Measurements from ENCODE around the gene SIN3A.
"Not testable (repeated sequence)": the region's sequence is repeated elsewhere in the genome, so short reads cannot be mapped to it uniquely, and the experiment has no call there.

Gene SIN3A

DNA sequence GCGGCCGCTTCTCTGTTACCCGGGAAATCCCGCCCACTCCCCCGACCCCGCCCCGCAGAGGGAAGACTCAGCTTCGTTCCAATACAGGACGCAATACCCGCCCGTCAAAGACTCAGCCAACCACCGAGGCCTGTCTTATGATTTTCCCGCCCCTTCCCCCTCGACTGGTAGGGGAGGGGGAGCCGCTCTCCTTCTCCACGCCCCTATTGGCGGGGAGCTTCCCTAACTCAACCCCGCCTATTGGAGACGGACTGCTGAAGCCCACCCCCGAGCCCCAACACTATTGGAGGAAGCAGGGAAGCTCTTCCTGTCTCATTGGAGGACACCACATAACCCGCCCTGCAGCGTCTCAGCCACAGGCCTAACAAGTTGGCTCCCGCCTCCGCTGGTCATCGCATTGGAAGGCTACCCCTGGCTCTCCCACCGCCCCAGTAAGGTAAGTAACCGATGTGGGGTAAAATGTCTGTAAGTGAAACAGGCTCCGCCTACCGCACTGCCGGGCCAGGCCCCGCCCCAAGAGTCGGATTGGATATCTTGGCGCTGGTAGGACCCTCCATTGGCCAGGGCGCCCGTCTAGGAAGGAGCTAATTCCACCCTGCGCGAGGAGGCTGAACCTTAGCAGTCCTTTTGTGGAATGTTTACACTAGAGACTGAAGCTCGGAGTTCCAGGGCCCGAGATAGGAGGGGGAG is at the start of gene SIN3A:
Gene SIN3A, minus strand, starts transcription at position 17 of the 690 bp plus-strand sequence. CDS start 21,315 bp downstream, outside the sequence.
- peak; percentile 100 for DNase-seq

DNA sequence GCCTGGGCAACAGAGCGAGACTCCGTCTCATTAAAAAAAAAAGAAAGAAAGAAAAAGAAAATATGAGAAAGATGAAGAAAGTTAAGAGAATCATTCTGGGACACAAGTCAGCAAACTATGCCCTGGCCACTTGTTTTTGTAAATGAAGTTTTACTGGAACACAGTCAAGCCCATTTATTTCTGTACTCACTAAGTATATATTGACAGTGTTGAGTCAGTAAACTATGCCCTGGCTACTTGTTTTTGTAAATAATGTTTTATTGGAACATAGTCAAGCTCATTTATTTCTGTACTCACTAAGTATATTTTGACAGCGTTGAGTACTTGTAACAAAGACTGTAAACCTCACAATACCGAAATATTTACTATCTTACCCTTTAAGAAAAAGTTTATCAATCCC is 42.2 kb upstream of the SIN3A start:
- no peak for DNase-seq

DNA sequence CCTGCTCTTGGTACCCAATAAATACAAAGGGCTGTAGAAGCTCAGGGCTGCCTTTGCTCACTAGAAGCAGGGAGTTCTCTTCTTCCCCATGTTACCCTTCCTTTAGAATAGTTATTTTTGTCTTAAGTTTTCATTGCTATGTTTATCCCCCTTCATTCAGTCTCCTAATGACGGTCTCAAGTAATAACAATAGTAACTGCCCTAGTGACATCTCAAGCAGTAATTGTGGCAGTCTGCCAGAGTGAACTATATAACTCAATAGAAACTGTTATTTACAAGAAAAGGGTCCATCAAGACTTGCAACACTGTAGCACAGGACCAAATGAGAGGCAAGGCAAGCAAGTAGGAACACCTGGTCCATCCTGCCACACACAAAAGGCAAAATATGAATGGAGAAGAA is 32.5 kb upstream of the SIN3A start:
- no peak for DNase-seq

- not testable (repeated sequence) for DNase-seq
Observed at GRCh38 chr15:75483556-75483955, 32.1 kb upstream of the SIN3A start.

DNA sequence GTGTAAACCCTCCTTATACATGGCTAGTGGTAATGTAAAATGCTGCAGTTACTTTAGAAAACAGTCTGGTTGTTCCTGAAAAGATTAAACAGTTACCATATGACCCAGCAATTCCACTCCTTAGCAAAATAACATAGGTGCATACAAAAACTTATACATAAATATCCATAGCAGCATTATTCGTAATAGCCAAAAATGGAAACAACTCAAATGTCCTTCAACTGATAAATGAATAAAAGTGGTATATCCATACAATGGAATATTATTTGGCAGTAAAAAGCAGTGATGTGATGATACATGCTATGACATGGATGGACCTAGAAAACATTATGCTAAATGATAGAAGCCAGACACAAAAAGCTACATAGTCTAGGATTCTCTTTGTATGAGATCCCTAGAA is 31.6 kb upstream of the SIN3A start:
- no peak for DNase-seq

- not testable (repeated sequence) for DNase-seq
Observed at GRCh38 chr15:75480463-75480862, 29.0 kb upstream of the SIN3A start.

DNA sequence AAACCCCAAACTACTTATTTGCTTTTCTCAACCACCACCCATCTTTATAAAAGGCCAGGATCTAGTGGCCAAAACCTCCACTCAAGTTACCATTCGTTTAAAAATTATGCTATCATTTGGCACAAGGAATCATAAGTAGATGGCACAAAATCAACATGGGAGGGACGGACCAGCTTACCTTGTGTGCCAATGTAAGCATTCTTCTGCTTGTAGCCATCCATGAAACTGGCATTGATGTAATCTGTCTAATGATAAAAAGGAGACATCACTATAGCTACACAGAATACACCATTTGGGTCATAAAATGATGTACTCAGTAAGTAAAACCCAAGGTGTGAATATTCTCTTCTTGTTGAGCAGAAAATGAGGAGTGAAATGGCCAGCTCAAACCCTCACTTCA is 28.2 kb upstream of the SIN3A start:
- DNase-seq: no peak

DNA sequence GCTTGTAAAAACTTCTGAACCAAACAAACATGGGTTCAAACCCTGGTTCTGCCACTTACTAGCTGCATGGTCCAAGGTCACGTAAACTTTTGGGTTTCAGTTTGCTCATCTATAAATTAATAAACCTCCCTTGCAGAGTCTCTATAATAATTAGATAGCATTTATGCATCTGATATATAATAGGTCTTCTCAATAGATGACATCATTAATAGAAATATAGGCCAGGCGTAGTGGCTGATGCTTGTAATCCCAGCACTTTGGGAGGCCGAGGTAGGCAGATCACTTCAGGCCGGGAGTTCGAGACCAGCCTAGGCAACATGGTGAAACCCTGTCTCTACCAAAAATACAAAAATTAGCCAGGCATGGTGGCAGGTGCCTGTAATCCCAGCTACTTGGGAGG is 25.6 kb upstream of the SIN3A start:
- not testable (repeated sequence) for DNase-seq

DNA sequence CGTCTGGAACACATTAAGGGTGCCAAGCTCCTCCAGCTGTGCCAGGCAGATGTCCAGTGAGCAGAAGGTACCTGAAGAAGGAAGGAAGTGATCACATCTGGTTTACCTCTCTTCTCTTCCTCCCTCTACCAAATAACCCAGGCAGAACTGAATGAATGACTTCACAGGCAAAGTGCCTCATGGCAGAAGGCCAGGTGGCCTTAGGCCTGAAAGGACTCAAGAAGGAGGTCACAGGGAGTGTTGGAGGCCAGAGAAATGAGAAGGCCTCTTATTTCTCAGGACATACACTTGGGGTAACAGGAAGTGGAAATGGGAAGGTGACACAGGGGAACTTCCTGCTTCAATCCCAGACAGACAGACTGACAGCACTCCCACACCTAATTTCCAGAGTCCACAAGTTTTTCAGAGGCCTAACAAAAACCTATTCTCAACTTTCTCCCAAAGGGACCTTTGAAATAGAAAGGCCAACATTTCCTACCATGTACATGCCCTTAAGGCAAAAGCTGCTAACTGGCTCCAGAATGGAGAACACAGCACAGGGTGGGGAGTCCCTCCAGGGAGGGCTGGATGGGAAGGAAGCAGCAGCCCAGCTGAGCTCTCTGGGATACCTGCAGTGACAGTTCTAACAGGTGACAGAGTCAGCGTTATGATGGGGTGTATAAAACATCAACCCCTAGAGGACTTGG is 17.6 kb upstream of the SIN3A start:
- DNase-seq: no peak

DNA sequence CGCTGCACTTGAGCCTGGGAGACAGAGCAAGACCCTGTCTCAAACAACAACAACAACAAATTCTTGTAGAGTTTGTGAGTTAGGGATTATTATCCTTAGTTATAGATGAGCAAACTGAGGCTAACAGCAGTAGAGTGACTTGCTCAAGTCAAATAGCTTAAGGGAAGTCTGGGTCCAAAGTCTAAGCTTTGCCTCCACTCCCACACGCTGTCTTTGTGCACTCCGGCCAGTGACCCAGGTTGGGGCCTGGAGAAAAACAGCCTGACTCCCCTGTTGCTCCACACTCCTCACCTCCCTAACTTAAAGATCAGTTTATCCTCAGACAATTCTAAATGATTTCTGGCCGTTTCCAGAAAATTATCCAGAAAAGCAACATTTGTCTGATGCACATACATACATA is 9.2 kb upstream of the SIN3A start:
- DNase-seq: no peak

DNA sequence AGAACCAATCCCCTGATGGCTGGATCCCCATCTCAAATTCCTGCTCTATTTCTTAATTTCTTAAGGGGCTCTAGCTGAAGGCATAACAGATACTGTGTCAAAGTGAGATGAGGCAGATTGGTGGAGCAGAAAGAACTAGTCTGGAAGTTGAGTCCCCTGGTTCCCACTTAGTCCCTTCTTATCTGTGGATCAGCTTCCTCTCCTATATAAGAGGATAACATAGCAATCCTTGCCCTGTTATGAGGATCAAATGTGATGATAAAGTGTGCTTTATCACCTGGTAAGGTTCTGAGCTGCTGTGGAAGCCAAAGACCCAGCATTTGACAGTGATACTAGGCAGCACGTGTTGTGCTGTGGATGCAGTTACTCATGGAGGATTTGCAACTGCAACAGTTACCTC is 8.1 kb upstream of the SIN3A start:
- no peak for DNase-seq

GRCh38 chr15:75456710-75457109 is 5.2 kb upstream of the SIN3A start:
- DNase-seq: no peak

DNA sequence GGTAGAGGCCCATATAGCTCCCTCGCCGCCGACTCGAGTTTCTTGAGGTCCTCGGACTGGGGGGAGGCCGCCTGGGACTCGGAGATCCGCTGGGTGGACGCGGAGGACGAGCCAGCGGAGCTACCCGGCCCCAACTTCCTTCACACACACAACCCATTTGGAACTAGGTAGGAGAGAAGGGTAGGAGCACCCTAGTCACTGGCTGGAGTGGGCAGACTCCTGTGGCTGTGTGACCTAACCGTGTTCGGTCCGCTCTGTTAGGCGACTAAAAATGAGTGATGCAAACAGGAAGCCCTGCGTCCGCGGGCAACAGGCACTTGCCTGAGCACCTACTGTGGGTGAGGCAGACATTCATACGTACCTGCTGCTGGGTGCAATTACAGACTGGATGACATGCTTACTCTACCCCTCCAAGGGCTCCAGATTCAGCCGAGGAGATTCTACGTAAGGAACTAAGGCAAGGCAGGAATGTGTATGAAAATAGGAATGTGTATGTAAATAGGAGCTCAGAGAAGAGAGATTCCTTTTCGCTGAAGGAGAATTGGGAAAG is 4.6 kb upstream of the SIN3A start:
- peak; percentile 50 for DNase-seq

- DNase-seq: peak; percentile 73
Observed at GRCh38 chr15:75455424-75455981, 4.0 kb upstream of the SIN3A start.

GRCh38 chr15:75454471-75455378 is 3.2 kb upstream of the SIN3A start:
- DNase-seq: peak; percentile 70

DNA sequence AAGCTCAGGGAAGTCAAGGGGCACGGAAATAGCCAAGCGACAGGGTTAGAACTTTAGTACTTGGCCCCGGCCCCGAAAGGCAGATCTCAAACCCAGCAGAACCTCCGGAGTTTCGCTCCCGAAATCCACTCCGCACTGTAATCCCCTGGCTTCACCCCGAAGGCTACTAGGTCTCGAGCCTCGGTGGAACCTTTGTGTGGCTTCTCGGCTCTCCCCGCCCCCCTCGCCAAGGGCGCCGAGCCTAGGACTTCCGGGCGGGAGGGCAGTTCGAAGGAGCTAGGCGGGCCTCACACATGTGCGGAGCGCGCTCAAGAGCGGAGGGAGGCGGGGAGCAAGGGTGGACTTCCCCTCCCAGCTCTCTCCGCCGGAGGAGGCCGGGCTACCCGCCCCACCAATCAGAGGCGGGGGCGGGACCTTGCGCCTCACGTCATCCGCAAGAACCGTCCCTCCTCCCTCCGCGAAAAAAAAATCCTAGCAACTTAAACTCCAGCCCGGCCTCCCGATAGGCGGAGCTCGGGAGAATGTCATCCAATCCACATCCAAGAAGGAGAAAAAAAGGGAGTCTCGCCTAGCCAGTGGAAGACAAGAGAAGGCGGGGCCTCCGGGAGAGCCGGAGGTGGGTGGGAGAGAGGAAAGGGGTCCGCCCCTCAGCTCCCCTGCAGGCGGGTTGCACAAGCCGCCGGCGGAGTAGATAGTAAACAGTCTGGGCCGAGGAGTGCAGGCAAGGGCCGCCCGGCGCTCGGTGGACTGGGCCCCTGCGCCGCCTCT is 2.4 kb upstream of the SIN3A start:
- DNase-seq: peak; percentile 98

DNA sequence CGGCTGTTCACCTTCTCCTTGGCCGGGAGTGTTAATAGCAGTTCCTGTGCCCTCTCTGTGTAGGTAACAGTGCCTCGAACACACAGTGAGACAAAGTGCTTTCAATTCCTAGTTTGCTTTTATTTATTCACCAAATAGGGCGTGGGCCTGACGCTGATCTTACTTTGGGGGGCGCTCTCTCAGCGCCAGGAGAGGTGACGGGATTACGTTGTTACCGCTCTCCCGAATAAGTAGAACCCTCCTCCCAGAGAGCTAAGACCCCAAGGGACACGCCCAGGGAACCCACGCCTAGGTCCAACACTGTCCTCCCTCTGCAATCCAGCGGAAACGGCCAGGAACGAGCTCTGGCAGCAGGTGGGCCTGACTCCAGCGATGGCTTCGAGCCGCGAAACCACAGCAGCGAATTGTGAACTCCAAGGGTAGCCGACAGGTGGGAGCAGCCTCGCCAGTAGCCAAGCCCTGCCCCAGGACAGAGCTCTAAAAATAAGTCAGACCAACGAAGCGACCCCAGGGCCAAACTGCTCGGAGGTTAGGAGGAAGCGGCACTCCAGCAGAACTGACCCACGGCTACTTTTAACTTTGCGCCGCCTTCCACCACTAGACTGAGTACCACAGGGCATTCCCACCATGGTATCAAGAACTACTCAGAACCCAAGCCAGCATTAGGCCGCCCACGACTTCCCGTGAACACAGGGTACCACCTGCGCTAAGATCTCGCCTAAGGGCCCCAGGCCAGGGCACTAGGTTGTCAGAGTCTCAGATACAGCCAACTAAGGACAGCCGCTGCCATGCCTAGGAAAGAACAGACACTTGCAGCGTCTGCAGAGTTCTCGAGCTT is 1.6 kb upstream of the SIN3A start:
- DNase-seq: no peak

GRCh38 chr15:75452364-75452864 is 924 bp upstream of the SIN3A start:
- peak; percentile 70 for DNase-seq

GRCh38 chr15:75451202-75451673 is 252 bp downstream of the SIN3A start:
- DNase-seq: no peak

- peak; percentile 95 for DNase-seq
Observed at GRCh38 chr15:75450307-75451201, 936 bp downstream of the SIN3A start.

Measured in amniotic stem cell (primary cell).